Erythroblast (primary cell): ENCODE measurements around the gene TAF15.

Experiments
- GATA1 ChIP-seq: IDR thresholded peaks from 2 replicates; pipeline ENCODE4 v1.6.1; 2011; ENCODE audit warnings: low read depth, mild to moderate bottlenecking, control low read depth, low read length, moderate library complexity
- POLR2A ChIP-seq: IDR thresholded peaks from 2 replicates; pipeline ENCODE4 v1.6.1; 2011; ENCODE audit warnings: mild to moderate bottlenecking, low read length

DNA sequence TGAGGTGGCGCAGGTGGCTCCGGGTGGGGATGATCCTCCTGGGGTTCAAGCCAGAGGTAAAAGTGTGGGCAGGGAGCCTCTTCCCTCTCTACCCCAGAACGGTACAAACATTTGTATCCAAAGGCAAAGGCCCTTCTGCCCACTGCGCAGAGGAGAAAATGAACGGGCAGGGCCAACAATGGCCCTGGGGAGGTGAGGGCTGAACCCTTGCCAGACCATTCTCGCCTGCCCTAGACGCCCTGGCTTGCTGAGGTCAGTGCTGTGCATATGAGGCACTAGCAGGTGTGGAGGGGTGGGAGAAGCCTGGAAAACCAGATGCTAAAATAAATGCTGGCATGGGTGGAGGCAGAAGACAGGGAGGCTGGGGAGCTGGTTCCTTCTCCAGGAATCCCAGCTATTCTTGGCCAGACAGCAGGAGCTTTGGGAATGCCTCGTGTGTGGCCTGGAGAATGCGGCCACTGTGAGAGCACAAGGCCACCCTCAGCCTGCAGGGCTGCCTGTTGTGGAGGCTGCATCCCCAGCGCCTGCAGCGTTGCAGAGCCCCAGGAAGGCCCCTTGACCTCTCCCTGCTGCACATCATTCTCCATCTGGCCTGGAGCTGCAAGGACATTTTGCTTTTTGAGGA is 44.1 kb upstream of the TAF15 start:
- TF ChIP-seq POLR2A: no peak
- TF ChIP-seq GATA1: no peak
